VCaP (cell line): ENCODE measurements around the gene ARHGAP21.

Source experiments
- H3K27ac ChIP-seq: fragments of 450-650 bp; 2 replicates; pipeline ENCODE4 v1.5.1; 2017
- TF ChIP-seq, protein P1 (sequence below): fragments of 450-650 bp; conservative IDR thresholded peaks from 2 replicates; pipeline ENCODE4 v1.5.1; 2017; ENCODE audit warnings: mild to moderate bottlenecking, moderate library complexity

ARHGAP21 gene

DNA sequence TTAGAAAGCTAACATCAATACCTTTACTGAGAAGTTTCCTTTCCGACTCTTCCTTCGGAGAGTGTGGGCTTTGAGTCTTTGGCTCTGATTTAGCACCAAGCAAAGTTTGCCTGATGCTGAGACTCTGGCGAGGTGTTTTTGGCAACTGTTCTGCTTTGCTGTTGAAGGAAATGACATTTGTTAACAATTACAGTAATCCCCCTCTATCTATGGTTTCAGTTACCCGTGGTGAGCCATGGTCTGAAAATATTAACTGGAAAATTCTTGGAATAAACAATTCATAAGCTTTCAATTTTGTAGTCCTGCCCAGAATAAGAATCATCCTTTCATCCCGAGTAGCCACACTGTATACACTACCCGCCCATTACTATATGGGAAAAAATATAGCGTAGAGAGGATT lies 126.3 kb downstream of the ARHGAP21 start:
- TF ChIP-seq, protein P1, sequence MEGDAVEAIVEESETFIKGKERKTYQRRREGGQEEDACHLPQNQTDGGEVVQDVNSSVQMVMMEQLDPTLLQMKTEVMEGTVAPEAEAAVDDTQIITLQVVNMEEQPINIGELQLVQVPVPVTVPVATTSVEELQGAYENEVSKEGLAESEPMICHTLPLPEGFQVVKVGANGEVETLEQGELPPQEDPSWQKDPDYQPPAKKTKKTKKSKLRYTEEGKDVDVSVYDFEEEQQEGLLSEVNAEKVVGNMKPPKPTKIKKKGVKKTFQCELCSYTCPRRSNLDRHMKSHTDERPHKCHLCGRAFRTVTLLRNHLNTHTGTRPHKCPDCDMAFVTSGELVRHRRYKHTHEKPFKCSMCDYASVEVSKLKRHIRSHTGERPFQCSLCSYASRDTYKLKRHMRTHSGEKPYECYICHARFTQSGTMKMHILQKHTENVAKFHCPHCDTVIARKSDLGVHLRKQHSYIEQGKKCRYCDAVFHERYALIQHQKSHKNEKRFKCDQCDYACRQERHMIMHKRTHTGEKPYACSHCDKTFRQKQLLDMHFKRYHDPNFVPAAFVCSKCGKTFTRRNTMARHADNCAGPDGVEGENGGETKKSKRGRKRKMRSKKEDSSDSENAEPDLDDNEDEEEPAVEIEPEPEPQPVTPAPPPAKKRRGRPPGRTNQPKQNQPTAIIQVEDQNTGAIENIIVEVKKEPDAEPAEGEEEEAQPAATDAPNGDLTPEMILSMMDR: no peak
- H3K27ac ChIP-seq: no peak overlapping the region

DNA sequence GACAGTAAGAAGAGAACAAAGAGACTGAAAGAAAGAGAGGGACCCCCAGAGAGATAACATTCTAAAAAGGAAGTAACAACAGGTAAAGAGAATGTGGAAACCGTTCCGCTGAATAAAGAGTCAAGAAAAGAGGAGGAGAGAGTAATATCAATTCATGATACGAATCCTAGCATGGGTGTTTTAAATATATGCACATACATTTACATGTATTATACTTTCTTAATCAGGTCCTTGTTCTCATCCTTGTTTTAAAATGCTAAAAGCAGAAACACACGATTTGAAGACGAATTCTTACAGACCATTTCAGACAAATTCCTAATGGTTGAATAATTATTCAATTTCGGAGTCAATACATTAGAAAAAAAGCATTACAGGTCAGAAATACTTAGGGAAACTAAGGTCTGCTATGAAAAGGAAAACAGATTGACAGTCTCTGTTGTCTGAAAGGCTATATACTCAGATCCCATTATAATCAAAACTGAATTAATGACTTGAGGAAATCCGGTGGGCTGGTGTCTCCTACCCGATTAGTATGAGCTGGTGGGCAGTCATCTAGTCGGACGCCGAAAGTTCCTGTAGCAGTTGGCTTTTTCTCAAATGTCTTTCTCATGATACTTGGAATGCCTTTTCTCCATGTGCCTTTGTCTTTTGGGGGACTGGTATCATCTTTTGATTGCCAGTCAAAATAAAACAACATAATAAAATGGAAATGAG lies 127.3 kb downstream of the ARHGAP21 start:
- TF ChIP-seq, protein P1: no peak
- H3K27ac ChIP-seq: no peak overlapping the region

DNA sequence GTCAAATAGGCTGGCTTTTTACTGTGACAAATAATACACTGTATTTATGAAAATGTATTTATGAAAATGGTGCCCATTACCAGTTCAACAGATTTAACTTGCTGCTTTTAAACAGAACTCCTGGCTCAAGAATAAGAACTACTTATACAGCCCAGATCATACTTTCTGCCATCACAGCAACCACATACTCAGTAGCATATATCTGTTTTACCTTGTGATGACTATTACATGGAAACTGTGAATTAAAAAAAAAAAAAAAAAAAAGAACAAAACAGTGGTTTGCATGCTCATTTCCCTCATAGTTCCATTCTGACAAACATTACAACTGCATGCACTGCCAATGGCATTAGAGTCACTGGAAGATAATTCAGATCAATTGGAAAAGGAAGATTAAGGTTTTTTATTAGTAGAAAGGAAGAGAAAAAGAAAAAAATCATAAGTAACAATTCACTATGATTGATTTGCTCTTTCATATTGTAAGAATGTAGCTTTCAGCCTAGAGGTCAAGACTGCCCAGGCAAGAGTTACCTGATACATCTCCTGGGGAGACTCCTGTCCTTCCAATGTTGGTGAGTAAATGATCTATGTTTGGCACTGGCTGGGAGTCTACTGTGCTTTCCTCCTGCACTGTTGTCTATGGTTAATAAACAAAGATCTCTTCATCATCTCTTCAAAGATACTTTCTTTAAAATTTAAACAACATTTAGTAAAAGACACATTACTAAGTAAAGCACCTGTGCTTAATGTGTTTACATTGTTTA lies 132.8 kb downstream of the ARHGAP21 start:
- H3K27ac ChIP-seq: no peak overlapping the region
- TF ChIP-seq, protein P1: no peak

DNA sequence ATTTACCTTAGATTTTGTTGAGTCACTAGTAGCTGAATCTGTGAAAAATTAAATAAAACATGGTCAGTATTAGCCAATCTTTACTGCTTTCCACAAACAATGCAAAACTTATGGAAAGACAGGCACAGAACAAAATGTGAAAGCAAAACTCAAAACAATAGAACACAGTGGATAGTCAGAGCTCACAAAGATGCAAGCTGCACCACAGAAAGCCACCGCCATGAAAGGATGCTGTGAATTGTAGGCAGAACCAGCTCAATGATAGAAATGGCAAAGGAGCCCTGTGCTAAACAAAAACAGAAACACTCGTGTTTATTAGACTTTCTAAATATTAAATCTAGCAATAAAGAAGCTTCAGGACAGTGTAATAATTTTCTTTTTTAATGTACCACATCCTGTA lies 134.4 kb downstream of the ARHGAP21 start:
- TF ChIP-seq, protein P1: no peak

DNA sequence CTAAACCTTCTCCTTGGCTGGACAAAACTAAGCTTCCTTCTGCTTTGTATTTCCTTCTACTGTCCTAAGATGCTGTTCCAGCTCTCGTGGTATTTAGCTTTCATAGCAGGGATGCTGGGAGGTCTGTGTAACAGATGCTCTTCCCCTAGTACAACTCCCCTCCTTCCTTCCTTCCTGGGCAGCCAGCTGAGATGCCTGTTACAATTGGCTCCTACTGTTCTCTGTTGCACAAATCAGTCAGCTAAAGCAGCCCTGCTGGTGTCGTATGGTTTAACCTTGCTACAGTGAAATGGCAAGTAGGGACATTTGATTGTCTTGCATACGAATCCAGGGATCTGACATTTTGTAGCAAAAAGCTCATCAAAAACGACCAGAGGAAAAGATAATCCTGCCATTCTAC lies 143.8 kb downstream of the ARHGAP21 start:
- TF ChIP-seq, protein P1: no peak
- no peak overlapping the region for H3K27ac ChIP-seq

More for the DNA sequence above, 134.4 kb downstream of the ARHGAP21 start:
- no peak overlapping the region for H3K27ac ChIP-seq

DNA sequence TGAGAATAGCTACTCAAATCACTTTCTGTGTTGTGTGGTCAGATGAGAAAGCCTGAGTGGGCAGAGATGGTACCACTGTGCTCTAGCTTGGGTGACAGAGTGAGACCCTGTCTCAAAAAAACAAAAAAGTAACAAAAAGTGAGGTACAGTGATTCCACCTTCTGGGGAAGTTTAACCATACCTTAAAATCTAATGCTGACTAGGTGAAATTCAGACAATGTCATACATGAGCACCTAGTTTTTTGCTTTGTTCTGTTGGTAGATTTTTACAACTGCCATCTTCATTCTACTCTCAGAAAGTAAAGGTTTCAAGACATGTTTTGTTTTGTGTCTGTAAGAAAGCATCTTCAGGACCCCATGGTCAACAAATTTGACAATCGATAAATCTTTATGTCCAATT lies 144.2 kb downstream of the ARHGAP21 start:
- no peak overlapping the region for H3K27ac ChIP-seq
- TF ChIP-seq, protein P1: no peak

DNA sequence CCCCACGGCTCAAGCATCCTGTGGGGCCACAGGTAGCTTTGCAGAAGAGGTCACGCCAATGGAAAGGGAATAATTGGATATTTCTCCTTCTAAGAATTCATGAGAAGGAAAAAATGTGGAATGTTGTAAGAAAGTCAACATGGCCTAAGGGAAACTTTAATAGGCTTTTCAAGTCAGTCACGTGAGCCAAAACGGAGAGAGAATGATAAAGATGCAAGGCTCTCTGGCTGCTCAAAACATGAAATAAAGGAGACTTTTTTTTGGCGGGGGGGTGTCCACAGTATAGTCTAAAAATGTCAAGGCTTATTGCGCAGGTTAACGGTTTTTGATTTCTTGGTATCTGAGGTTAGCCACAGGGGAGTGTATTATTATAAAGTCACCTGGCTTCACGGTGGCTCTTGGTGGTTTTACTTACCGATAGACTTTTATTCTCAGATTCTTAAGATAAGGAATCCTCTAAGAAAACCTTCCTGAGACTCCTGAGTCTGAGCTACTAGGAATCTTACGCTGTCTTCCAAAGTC lies 148.1 kb downstream of the ARHGAP21 start:
- TF ChIP-seq, protein P1: no peak
- H3K27ac ChIP-seq: no peak overlapping the region
